HL-60 (cell line): ENCODE results near the gene SACM1L.

Experiments used
- DNase-seq, 2 experiments: peaks; one replicate each; pipeline ENCODE4 v3.0.0-alpha.2; 2010 to 2020; ENCODE audit warnings: low read depth in 1 of 2, low spot score in 1 of 2
- H3K27ac ChIP-seq: fragments of 250-450 bp; sonication (Bioruptor Pico); replicated peaks from 2 replicates; pipeline ENCODE4 v1.5.1; 2020; ENCODE audit warnings: mild to moderate bottlenecking, moderate library complexity
- H3K27me3 ChIP-seq: fragments of 250-450 bp; sonication (Bioruptor Pico); 2 replicates; pipeline ENCODE4 v1.5.1; 2021; ENCODE audit warnings: mild to moderate bottlenecking, moderate library complexity; ENCODE audit not compliant: insufficient read depth, poor library complexity, severe bottlenecking
- H3K4me3 ChIP-seq: replicated peaks from 2 replicates; pipeline ENCODE4 v1.5.1; 2011; ENCODE audit warnings: mild to moderate bottlenecking, control low read depth, low read length; ENCODE audit not compliant: insufficient read depth
- GABPA ChIP-seq: IDR thresholded peaks from 2 replicates; pipeline ENCODE4 v1.6.1; 2012; ENCODE audit warnings: low read depth
- POLR2AphosphoS5 ChIP-seq: IDR thresholded peaks from 2 replicates; pipeline ENCODE4 v1.6.1; 2012; ENCODE audit warnings: low read depth
- SPI1 ChIP-seq: IDR thresholded peaks from 2 replicates; pipeline ENCODE4 v1.6.1; 2012; ENCODE audit warnings: low read depth, mild to moderate bottlenecking, borderline replicate concordance
- TF ChIP-seq, protein P1 (sequence below): IDR thresholded peaks from one replicate; pipeline ENCODE4 v1.5.1; 2011; ENCODE audit warnings: low read length, control low read depth, inconsistent platforms; ENCODE audit not compliant: insufficient read depth
- TF ChIP-seq, protein P2 (sequence below): IDR thresholded peaks from 2 replicates; pipeline ENCODE4 v1.6.1; 2012; ENCODE audit warnings: low read depth; ENCODE audit not compliant: insufficient replicate concordance

Gene SACM1L

DNA sequence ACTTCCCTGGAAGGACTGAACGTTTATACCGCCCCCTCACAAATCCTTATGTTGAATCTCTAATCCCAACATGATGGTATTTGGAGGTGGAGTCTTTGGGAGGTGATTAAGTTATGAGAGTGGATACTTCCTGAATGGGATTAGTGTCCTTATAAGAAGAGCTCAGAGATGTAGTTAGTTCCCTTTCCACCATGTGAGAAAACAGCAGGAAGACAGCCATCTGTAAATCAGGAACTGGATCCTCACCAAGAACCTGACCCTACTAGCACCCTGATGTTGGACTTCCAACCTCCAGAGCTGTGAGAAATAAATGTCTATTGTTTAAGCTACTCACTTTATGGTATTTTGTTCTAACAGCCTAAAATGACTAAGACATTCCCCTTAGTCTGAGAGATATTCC lies 33.3 kb upstream of the SACM1L start:
- no peak for DNase-seq
- H3K27me3 ChIP-seq, result no peaks in the 10 kb centered on the region
- TF ChIP-seq POLR2AphosphoS5 (no peak), SPI1 (peak; percentile 2; the same call in 1 of the 2 replicates)
- H3K27ac ChIP-seq, result no peak overlapping the region
- H3K4me3 ChIP-seq, result no peak overlapping the region

DNA sequence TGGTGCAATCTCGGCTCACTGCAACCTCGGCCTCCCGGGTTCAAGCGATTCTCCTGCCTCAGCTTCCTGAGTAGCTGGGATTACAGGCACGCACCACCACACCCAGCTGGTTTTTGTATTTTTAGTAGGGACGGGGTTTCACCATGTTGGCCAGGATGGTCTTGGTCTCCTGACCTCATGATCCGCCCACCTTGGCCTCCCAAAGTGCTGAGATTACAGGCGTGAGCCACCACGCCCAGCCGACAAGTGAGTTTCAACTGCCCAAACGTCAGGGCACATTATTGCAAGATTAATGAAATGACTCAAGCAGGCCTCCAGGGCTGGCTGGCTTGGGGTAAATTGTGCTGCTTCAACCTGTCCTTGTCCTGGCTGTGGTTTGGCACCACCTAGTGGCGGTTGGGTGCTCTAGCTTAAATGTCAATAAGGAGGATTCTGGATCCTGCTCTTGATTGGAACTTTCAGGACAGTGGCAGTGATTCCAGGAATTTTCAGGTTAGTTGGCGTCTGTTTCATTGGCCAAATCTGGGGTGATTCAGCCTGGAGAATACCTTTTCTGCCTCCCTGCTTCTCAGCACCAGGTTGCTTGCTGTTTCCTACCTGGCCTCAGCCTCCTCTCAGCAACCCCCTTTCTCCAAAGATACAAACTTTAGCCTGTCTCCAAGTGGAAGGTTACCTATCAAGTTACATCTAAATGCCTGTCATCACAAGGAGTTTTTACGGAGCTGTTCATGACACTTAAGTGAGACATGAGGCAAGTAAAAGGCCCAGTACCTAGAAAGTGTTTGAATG lies 32.4 kb upstream of the SACM1L start:
- Histone ChIP-seq H3K27ac (no peak overlapping the region), H3K27me3 (no peaks in the 10 kb centered on the region), H3K4me3 (no peak overlapping the region)
- peak; percentile 82 to 94 for DNase-seq
- TF ChIP-seq, protein P1, sequence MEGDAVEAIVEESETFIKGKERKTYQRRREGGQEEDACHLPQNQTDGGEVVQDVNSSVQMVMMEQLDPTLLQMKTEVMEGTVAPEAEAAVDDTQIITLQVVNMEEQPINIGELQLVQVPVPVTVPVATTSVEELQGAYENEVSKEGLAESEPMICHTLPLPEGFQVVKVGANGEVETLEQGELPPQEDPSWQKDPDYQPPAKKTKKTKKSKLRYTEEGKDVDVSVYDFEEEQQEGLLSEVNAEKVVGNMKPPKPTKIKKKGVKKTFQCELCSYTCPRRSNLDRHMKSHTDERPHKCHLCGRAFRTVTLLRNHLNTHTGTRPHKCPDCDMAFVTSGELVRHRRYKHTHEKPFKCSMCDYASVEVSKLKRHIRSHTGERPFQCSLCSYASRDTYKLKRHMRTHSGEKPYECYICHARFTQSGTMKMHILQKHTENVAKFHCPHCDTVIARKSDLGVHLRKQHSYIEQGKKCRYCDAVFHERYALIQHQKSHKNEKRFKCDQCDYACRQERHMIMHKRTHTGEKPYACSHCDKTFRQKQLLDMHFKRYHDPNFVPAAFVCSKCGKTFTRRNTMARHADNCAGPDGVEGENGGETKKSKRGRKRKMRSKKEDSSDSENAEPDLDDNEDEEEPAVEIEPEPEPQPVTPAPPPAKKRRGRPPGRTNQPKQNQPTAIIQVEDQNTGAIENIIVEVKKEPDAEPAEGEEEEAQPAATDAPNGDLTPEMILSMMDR, result peak; percentile 81
- no peak for TF ChIP-seq GABPA
- TF ChIP-seq POLR2AphosphoS5, result no peak
- no peak for TF ChIP-seq SPI1
- TF ChIP-seq, protein P2, sequence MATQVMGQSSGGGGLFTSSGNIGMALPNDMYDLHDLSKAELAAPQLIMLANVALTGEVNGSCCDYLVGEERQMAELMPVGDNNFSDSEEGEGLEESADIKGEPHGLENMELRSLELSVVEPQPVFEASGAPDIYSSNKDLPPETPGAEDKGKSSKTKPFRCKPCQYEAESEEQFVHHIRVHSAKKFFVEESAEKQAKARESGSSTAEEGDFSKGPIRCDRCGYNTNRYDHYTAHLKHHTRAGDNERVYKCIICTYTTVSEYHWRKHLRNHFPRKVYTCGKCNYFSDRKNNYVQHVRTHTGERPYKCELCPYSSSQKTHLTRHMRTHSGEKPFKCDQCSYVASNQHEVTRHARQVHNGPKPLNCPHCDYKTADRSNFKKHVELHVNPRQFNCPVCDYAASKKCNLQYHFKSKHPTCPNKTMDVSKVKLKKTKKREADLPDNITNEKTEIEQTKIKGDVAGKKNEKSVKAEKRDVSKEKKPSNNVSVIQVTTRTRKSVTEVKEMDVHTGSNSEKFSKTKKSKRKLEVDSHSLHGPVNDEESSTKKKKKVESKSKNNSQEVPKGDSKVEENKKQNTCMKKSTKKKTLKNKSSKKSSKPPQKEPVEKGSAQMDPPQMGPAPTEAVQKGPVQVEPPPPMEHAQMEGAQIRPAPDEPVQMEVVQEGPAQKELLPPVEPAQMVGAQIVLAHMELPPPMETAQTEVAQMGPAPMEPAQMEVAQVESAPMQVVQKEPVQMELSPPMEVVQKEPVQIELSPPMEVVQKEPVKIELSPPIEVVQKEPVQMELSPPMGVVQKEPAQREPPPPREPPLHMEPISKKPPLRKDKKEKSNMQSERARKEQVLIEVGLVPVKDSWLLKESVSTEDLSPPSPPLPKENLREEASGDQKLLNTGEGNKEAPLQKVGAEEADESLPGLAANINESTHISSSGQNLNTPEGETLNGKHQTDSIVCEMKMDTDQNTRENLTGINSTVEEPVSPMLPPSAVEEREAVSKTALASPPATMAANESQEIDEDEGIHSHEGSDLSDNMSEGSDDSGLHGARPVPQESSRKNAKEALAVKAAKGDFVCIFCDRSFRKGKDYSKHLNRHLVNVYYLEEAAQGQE, result no peak

DNA sequence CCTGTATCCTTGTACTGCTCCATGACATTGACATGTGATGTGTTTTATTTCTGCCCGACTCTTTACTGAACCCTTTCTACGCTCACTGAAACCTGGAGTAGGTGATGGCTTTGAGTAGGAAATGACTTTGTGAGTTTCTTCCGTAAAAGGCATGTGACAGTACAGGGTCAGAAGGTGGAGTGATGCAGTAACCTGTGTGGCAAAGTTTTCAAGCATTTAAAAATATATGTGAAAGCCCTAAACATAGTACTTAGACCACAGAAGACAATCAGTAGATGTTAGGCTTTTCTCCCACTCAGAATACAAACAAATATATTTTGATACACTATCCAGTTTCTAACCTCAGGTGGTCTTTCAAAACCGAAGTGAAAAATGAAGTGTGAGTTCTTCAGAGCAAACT lies 31.3 kb upstream of the SACM1L start:
- H3K27ac ChIP-seq, result no peak overlapping the region
- H3K27me3 ChIP-seq, result no peaks in the 10 kb centered on the region
- no peak overlapping the region for H3K4me3 ChIP-seq
- DNase-seq, result no peak
- TF ChIP-seq, protein P1, result no peak
- TF ChIP-seq, protein P2, result no peak
- TF ChIP-seq GABPA (no peak), POLR2AphosphoS5 (no peak), SPI1 (no peak)

DNA sequence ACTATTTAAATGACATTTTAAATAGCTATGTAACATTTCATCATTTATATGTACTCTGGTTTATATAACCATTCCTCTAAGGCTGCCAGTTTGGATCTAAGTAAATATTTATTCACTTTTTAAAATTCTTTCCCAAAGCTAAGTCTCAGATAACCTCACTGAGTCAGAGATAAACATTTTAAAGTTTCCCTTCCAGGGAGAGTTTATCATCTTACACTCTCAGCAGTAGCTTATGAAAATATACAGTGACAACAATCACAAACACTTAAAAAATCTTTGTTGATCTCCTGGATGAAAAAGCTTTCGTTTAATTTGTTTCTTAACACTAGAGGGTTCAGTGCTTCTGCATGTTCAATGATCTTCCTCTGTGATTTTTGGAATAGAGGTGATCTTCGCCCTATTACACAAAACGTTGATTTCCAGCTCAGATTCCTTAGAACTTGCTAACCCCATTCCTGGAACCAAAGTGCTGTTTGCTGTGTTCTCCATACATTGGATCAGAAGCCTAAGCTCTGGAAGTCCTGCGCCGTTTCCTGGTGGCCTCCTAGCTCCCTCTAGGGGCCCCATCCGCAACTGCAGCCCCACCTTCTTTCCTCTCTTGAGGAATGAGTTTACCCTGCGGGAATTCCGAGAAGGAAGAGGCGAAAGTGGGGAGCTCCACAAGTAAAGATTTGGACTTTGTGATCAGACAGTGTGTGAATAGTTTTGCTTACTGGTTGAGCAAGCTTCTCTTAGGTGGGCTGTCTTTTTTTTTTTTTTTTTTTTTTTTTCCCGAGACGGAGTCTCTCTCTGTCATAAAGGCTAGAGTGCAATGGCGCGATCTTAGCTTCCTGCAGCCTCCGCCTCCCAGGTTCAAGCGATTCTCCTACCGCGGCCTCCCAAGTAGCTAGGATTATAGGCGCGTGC lies 29.3 kb upstream of the SACM1L start:
- Histone ChIP-seq H3K27me3 (no peaks in the 10 kb centered on the region), H3K4me3 (no peak overlapping the region), H3K27ac (no peak overlapping the region)
- peak in 1 of 2 experiments; percentile 29 for DNase-seq
- TF ChIP-seq POLR2AphosphoS5 (no peak), GABPA (no peak), SPI1 (no peak)
- TF ChIP-seq, protein P1, result peak; percentile 83
- TF ChIP-seq, protein P2, result no peak
